Chondrocyte (in vitro differentiated cells): ENCODE data around the gene PI16. TPM values are rescaled to one million over a fixed set of nuclear protein-coding genes. Genes with fewer than 3 reads are reported as not detected.

Experiments
- DNase-seq: peaks from one replicate; pipeline ENCODE4 v3.0.0; 2021; ENCODE audit warnings: mixed read lengths, low spot score
- H3K27ac Mint-ChIP-seq: one replicate; pipeline ENCODE4 v1.8.0; 2021; ENCODE audit warnings: mild to moderate bottlenecking, moderate library complexity, mixed read lengths; ENCODE audit not compliant: unreplicated experiment
- H3K27me3 Mint-ChIP-seq: 2 replicates; pipeline ENCODE4 v1.8.0; 2021; ENCODE audit warnings: low read depth, mixed read lengths
- H3K36me3 Mint-ChIP-seq: 2 replicates; pipeline ENCODE4 v1.8.0; 2021; ENCODE audit warnings: low read depth, mixed read lengths
- H3K4me1 Mint-ChIP-seq: 2 replicates; pipeline ENCODE4 v1.8.0; 2021; ENCODE audit warnings: low read depth, mild to moderate bottlenecking, mixed read lengths
- H3K4me3 Mint-ChIP-seq: one replicate; pipeline ENCODE4 v1.8.0; 2021; ENCODE audit warnings: mild to moderate bottlenecking, moderate library complexity, mixed read lengths; ENCODE audit not compliant: unreplicated experiment
- H3K9me3 Mint-ChIP-seq: 2 replicates; pipeline ENCODE4 v1.8.0; 2021; ENCODE audit warnings: low read depth, mixed read lengths
- CTCF ChIP-seq: fragments of 200-600 bp; sonication (generic); IDR thresholded peaks from 2 replicates; pipeline ENCODE4 v1.5.0; 2021; ENCODE audit warnings: antibody characterized with exemption, mild to moderate bottlenecking, moderate library complexity
- total RNA-seq: library from RNA; stranded (reverse); gene quantifications from 3 replicates; pipeline ENCODE4 v1.2.1, GENCODE V29; 2021

Gene PI16
- total RNA-seq, 1 donor from 2014 or later = not detected

GRCh38 chr6:36924131-36924530, 30.4 kb upstream of the PI16 start:
- DNase-seq = no peak
- Mint-ChIP-seq H3K4me1 (peaks cover 61% of the 10 kb centered on the region), H3K9me3 (no peaks in the 10 kb centered on the region), H3K27ac (peak overlapping the region; percentile 25), H3K4me3 (no peak overlapping the region), H3K36me3 (peaks cover 9% of the 10 kb centered on the region), H3K27me3 (no peaks in the 10 kb centered on the region)
- TF ChIP-seq CTCF = no peak

DNA sequence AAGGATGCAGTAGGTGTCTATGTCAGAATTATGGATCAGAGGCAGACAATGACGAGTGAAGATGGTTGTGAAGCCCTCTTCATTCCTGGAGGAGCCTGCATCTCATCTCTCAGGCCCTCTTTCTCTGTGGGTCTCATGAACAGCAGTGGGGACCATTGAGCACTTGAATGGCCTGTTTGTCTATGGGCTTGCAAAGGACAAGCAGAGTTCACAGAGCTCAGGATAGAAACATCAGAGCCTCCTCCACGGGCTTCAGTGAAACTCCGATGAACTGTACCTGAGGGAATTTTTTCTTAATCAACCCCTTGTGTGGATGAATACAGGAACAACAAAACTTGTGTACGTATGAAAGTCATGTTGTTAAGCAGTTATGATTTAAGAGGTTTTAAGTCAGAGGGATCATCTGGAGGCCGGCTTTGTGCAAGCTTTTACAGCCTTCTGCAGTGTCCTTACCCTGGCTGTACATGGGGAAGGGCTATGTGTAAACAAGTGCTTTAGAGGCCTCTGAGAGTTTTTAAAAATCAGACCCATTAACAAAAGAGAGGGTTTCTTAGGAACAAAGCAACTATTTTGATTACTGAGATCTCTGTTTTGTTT, 29.7 kb upstream of the PI16 start:
- Mint-ChIP-seq H3K4me3 (no peak overlapping the region), H3K4me1 (peaks cover 61% of the 10 kb centered on the region), H3K36me3 (peaks cover 9% of the 10 kb centered on the region), H3K27ac (no peak overlapping the region), H3K27me3 (no peaks in the 10 kb centered on the region), H3K9me3 (no peaks in the 10 kb centered on the region)
- TF ChIP-seq CTCF = no peak
- no peak for DNase-seq

GRCh38 chr6:36925809-36926208, 28.7 kb upstream of the PI16 start:
- DNase-seq = no peak
- Mint-ChIP-seq H3K27me3 (no peaks in the 10 kb centered on the region), H3K36me3 (peaks cover 7% of the 10 kb centered on the region), H3K27ac (peak overlapping the region; percentile 51), H3K4me3 (no peak overlapping the region), H3K9me3 (no peaks in the 10 kb centered on the region), H3K4me1 (peaks cover 69% of the 10 kb centered on the region)
- no peak for TF ChIP-seq CTCF

DNA sequence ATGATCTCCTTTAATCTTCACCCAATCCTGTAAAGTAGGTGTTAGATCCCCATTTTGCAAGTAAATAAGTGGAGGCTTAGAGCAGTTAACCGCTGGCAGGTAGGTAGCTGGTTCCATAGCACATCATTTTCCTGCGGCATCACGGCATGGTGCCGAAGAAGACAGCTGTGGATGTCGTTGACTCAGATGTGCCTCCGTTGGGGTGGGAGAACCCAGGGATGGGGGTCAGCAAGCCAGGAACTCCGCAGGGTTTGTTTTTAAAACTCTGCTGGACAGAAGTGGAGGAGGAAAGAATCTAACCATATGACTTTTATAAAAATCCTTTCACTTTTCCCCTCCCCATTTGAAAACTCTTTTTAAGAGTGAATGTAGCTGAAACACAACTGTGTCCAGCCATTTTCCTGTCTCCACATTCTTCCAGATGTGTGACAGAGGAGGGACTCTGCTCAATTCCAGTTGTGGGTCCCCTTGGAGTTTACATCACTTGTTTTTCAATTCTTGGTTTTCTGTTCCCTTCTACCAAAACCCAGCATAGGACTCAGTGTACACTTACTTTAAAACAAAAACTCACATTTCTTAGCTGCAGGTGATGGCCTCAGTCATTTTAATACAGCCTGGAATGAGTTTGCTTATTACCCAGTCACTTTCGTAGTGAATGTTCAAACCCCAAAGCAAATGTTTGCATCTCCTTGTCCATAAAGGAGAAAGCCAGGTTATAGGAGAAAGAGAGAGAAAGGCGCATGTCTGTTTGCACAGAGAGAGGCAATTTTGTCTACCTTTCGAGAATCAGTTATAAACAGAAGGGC, 27.6 kb upstream of the PI16 start:
- Mint-ChIP-seq H3K9me3 (no peaks in the 10 kb centered on the region), H3K27ac (peak overlapping the region; percentile 95), H3K36me3 (peaks cover 6% of the 10 kb centered on the region), H3K27me3 (no peaks in the 10 kb centered on the region), H3K4me3 (peak overlapping the region; percentile 38), H3K4me1 (peaks cover 69% of the 10 kb centered on the region)
- no peak for DNase-seq
- TF ChIP-seq CTCF = no peak

- Mint-ChIP-seq H3K27ac (peak overlapping the region; percentile 95), H3K4me3 (no peak overlapping the region), H3K4me1 (peaks cover 79% of the 10 kb centered on the region), H3K9me3 (no peaks in the 10 kb centered on the region), H3K27me3 (no peaks in the 10 kb centered on the region), H3K36me3 (peaks cover 3% of the 10 kb centered on the region)
- TF ChIP-seq CTCF = no peak
- no peak for DNase-seq
These were observed 26.6 kb upstream of the PI16 start for GRCh38 chr6:36927691-36928546.
